HG03469 (cell line): Measurements from ENCODE around the gene CMTR1.
"Not testable (repeated sequence)": the region's sequence is repeated elsewhere in the genome, so short reads cannot be mapped to it uniquely, and the experiment has no call there.

Experiments
- ATAC-seq: cut with Tn5 transposase; IDR thresholded peaks from one replicate; pipeline ENCODE4 v1.9.1; 2021; ENCODE audit warnings: mild to moderate bottlenecking, moderate library complexity, moderate number of reproducible peaks; ENCODE audit not compliant: unreplicated experiment

CMTR1 gene, protein sequence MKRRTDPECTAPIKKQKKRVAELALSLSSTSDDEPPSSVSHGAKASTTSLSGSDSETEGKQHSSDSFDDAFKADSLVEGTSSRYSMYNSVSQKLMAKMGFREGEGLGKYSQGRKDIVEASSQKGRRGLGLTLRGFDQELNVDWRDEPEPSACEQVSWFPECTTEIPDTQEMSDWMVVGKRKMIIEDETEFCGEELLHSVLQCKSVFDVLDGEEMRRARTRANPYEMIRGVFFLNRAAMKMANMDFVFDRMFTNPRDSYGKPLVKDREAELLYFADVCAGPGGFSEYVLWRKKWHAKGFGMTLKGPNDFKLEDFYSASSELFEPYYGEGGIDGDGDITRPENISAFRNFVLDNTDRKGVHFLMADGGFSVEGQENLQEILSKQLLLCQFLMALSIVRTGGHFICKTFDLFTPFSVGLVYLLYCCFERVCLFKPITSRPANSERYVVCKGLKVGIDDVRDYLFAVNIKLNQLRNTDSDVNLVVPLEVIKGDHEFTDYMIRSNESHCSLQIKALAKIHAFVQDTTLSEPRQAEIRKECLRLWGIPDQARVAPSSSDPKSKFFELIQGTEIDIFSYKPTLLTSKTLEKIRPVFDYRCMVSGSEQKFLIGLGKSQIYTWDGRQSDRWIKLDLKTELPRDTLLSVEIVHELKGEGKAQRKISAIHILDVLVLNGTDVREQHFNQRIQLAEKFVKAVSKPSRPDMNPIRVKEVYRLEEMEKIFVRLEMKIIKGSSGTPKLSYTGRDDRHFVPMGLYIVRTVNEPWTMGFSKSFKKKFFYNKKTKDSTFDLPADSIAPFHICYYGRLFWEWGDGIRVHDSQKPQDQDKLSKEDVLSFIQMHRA

DNA sequence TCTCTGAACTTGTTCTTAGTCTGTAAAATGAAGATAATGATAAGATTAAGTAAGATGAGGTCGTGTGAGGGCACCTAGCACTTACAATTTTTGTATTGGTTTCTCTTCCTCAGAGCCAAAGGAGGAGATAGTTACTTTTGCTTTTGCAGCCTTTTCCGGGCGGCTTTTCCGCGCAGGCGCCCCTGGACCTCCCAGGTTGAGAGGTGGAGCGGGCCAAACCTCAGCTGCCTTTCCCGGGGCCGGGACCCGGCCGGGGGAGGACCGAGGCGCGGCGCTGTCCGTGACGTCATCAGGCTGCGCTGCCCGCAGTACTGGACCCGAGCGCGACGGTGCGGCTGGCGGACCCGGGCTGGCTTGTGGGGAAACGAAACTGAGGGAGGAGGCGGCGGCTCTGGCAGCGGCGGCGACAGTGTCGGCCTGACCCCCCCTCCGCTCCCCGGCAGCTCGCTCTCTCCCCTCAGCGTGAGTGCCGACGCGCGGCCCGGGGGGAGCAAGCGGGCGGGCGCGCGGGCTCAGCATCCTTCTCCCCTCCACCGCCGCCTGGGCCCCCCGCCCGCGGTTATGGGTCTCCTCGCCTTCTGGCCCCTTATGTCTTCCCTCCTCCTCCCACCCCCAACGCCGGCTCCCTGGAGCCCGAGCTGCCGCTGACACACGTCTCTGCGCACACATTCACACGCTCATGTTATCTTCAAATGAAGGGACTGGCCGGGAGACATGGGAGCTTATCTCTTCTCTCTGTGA, at the start of gene CMTR1:
Gene CMTR1, plus strand, starts transcription at position 306 of the 741 bp plus-strand sequence. CDS start 2,409 bp downstream, outside the sequence.
- ATAC-seq: peak; percentile 54

GRCh38 chr6:37388578-37388977, 44.4 kb upstream of the CMTR1 start:
- ATAC-seq: no peak

GRCh38 chr6:37389857-37390256, 43.2 kb upstream of the CMTR1 start:
- no peak for ATAC-seq

DNA sequence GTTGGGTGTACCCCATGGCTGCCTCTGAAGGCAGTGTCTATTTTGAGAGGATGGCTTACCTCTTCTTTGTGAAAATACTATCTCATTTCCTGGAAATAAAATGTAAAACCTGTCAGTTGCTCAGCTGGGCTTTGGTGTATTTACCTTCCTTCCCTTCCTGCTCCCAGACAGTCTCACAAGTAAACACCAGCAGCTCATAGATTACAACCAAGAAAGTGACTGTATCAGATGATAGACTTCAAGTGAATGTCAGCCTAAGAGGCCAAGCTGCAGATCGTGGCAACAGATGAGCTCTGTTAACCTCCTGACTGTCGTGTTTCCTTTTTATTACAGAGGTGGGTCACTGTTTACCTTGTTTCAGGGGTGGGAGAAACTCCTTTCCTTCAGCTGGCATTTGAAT, 41.9 kb upstream of the CMTR1 start:
- no peak for ATAC-seq

DNA sequence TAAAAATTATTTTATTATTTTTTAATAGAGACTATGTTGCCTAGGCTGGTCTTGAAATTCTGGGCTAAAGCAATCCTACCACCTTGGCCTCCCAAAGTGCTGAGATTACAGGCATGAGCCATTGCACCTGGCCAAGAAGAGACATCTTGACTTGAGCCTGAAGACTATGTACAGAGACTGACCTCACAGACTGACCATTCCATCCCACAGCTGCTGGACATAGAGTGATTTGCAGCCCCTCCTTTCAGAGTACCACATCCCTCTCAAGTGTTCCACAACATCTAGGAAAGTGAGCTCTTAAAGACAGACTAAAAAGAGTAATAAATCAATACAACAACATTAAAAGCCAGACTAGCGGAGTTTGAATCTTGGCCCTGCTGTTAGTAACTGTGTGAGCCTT, 40.2 kb upstream of the CMTR1 start:
- ATAC-seq: no peak

- ATAC-seq: no peak
Observed at GRCh38 chr6:37393381-37393929, 39.6 kb upstream of the CMTR1 start.

DNA sequence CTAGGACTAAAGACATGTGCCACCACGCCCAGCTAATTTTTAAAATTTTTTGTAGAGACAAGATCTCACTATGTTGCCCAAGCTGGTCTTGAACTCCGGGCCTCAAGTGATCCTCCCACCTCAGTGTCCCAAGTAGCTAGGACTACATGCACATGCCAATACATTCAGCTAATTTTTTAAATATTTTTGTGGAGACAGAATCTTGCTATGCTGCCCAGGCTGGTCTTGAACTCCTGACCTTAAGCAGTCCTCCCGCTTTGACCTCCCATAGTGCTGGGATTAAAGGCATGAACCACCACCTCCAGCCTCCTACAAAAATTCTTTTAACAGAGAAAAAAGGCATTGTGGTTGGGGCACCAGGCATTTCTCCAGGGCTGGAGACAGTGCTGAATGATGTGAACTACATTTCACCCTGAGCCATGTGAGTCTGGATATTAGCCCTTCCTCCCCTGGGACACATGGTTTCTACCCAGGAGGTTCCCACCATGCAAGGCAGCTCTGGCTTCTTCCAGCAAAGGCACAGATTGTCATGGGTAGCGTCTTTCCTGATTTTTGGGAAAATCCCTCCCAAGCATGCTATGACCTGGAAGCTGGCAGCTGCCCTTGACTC, 36.3 kb upstream of the CMTR1 start:
- ATAC-seq: no peak

- ATAC-seq: no peak
Observed at GRCh38 chr6:37399131-37399530, 33.9 kb upstream of the CMTR1 start.

GRCh38 chr6:37399795-37400490, 33.1 kb upstream of the CMTR1 start:
- ATAC-seq: no peak

DNA sequence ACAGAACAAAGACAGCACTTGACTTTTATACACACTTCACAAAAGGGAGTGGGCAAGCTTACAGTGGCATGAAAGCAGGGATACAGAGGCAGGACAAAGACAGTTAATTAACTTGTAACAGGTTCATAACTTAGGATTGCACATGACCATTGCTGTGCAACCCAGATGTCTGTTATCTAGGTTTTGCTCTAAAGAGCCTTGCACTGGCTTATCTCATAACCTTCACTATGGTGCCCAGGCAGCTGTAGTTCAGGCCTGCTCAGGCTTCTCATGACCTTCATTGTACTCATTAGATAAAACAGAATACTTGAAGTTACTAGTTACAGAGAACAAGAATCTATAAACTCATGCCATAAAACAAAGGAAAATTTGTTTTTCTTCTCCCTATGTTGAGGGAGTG, 31.4 kb upstream of the CMTR1 start:
- ATAC-seq: not testable (repeated sequence)

- ATAC-seq: no peak
Observed at GRCh38 chr6:37406726-37407341, 26.2 kb upstream of the CMTR1 start.

DNA sequence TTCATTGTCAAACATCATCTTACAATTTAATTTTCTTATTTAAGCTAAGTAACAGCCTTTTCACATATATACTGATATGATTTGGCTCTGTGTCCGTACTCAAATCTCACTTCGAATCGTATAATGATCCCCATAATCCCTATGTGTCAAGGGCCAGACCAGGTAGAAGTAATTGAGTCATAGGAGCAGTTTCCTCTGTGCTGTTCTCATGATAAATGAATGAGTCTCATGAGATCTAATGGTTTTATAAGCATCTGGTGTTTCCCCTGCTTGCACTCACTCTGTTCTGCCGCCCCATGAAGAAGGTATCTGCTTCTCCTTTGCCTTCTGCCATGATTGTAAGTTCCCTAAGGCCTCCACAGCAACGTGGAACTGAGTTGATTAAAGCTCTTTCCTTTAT, 25.1 kb upstream of the CMTR1 start:
- ATAC-seq: no peak

DNA sequence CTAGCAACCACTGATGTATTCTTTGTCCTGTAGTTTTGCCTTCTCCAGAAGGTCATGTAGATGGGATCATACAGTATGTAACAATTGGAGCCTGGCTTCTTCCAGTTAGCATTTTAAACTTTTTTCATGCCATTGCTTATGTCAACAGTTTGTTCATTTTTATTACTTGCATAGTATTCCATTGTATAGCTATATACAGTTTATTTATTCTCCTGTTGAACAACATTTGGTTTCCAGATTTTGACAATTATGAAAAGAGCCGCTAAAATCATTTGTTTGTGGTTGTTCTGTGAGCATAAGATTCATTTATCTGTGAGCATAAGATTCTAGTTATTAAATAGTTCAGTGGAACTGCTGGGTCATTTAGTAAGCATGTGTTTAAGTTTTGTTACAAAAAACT, 23.5 kb upstream of the CMTR1 start:
- no peak for ATAC-seq

DNA sequence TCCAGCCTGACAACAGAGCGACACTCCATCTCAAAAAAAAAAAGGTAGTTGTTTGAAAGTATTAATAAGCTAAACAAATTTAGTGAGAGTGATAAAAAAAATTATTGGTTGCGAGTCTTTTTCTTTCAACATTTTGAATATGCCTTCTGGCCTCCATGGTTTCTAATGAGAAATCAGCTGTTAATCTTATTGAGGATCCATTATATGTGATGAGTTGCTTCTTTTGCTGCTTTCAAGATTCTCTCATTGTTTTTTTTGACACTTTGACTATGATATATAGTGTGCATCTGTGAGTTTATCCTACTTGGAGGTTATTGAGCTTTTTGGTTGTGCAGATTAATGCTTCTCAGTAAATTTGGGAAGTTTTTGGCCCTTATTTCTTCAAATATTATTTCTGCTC, 15.6 kb upstream of the CMTR1 start:
- ATAC-seq: no peak

GRCh38 chr6:37418722-37419121, 14.3 kb upstream of the CMTR1 start:
- ATAC-seq: no peak

GRCh38 chr6:37426058-37426944, 6.7 kb upstream of the CMTR1 start:
- no peak for ATAC-seq

DNA sequence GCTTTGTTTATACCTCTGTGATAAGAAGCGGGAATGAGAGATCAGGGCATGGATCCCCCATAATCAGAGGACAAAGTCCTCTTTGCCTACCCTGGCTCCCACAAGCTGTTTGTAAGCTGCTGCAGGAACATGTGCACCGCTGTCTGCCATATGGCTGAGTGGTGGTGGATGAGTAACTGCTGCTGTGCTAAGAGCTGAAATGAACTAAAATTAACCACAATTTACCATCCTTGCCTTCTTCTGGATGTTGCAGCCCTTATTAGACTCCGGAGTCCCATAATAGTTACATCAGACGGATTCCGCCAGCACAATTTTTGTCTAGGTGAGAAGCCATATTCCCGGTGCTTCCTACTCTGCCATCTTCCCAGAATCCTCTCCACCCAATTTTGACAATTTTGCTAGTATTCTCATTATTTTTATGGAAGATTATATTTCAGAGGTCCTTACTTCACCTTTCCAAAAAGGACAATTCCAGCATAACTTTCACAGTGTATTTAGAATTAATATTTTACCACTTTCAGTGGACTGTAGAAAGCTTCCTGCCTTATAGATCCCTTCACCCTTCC, 6.0 kb upstream of the CMTR1 start:
- no peak for ATAC-seq

DNA sequence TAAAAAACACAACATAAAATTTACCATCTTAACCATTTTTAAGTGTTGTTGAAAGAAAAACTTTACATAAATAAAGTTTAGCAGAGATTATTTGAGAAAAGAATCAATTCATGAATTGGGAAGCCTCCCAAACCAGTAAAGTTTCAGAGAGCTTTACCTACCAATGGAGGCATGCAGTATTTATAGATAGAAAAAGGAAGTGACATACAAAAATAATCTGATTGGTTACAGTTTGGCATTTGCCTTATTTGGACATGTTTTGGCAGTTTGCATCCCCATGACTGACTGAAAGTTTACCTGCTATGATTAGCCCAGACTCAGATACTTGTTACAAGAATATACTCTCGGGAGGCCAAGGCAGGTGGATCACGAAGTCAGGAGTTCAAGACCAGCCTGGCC, 3.7 kb upstream of the CMTR1 start:
- ATAC-seq: no peak
